Measurements from ENCODE around the gene CLEC2A. TPM values are rescaled to one million over a fixed set of nuclear protein-coding genes. Genes with fewer than 3 reads are reported as not detected.

The CLEC2A gene
- total and polyA plus RNA-seq, 5 donors = not detected

GRCh38 chr12:9864913-9865675 lies 67.1 kb downstream of the CLEC2A start:
- H3K9me3 ChIP-seq (ENCODE audit: control insufficient read depth, low read length) = no peaks in the 10 kb centered on the region
- intact Hi-C loops (cut with DNase I) = no loop called here
- H3K4me1 ChIP-seq (ENCODE audit: control insufficient read depth, insufficient read depth, low read length) = no peaks in the 10 kb centered on the region
- ATAC-seq (no peak), DNase-seq (no peak)
- peak overlapping the region; percentile 21 for H3K4me3 ChIP-seq (ENCODE audit: low read length)
- no peak overlapping the region for H3K27ac ChIP-seq (ENCODE audit: low read length)
- H3K27me3 ChIP-seq (ENCODE audit: control insufficient read depth, insufficient read depth) = no peaks in the 10 kb centered on the region
- 59% methylated on average over 4 of the region's 4 CpGs for WGBS

Other genes with a start within 250 kb of the CLEC2A start
- gene CLECL1, start 199.3 kb downstream of the CLEC2A start, total RNA-seq = 1 to 10 TPM in 1 of 4 donors, under 1 TPM in 1, not detected in 2; 0.60 to 1.2 TPM
- 0.14 TPM for gene CLECL1, start 199.3 kb downstream of the CLEC2A start, polyA plus RNA-seq
- 1 to 10 TPM in 3 of 4 donors, under 1 TPM in 1; 0.48 to 1.9 (median 1.5) TPM for gene CD69, start 171.5 kb downstream of the CLEC2A start, total RNA-seq
- 0.68 TPM for gene CD69, start 171.5 kb downstream of the CLEC2A start, polyA plus RNA-seq
- gene KLRF1, start 104.9 kb downstream of the CLEC2A start, total RNA-seq = 1 to 10 TPM in 1 of 4 donors, under 1 TPM in 3; 0.28 to 1.6 (median 0.62) TPM
- gene KLRF1, start 104.9 kb downstream of the CLEC2A start, polyA plus RNA-seq = 0.32 TPM
- 1 to 10 TPM; 3.7 to 7.2 (median 5.1) TPM for gene CLEC2B, start 63.0 kb downstream of the CLEC2A start, total RNA-seq
- gene CLEC2B, start 63.0 kb downstream of the CLEC2A start, polyA plus RNA-seq = 5.0 TPM
- not detected for gene KLRF2, start 50.9 kb downstream of the CLEC2A start, total RNA-seq
- not detected for gene KLRF2, start 50.9 kb downstream of the CLEC2A start, polyA plus RNA-seq
- 10 to 100 TPM in 1 of 4 donors, 1 to 10 TPM in 3; 1.4 to 15.9 (median 2.3) TPM for gene CLEC12A, start 39.0 kb upstream of the CLEC2A start, total RNA-seq
- gene CLEC12A, start 39.0 kb upstream of the CLEC2A start, polyA plus RNA-seq = 0.38 TPM
- not detected for gene CLEC1B, start 66.8 kb upstream of the CLEC2A start, total RNA-seq
- gene CLEC1B, start 66.8 kb upstream of the CLEC2A start, polyA plus RNA-seq = not detected
- gene CLEC12B, start 78.3 kb upstream of the CLEC2A start, total RNA-seq = under 1 TPM in 1 of 4 donors, not detected in 3; 0.44 TPM
- not detected for gene CLEC12B, start 78.3 kb upstream of the CLEC2A start, polyA plus RNA-seq
- gene CLEC9A, start 98.3 kb upstream of the CLEC2A start, total RNA-seq = under 1 TPM in 1 of 4 donors, not detected in 3; 0.26 TPM
- not detected for gene CLEC9A, start 98.3 kb upstream of the CLEC2A start, polyA plus RNA-seq
- 1 to 10 TPM; 3.2 to 4.1 (median 3.3) TPM for gene CLEC1A, start 166.6 kb upstream of the CLEC2A start, total RNA-seq
- gene CLEC1A, start 166.6 kb upstream of the CLEC2A start, polyA plus RNA-seq = 3.5 TPM
- gene CLEC7A, start 197.8 kb upstream of the CLEC2A start, total RNA-seq = 10 to 100 TPM in 2 of 4 donors, 1 to 10 TPM in 2; 4.8 to 14.9 (median 10.8) TPM
- 2.4 TPM for gene CLEC7A, start 197.8 kb upstream of the CLEC2A start, polyA plus RNA-seq
- under 1 TPM; 0.60 to 0.81 (median 0.75) TPM for gene OLR1, start 239.8 kb upstream of the CLEC2A start, total RNA-seq
- 0.27 TPM for gene OLR1, start 239.8 kb upstream of the CLEC2A start, polyA plus RNA-seq
- not detected for gene TMEM52B, start 246.7 kb upstream of the CLEC2A start, total RNA-seq
- gene TMEM52B, start 246.7 kb upstream of the CLEC2A start, polyA plus RNA-seq = 0.07 TPM